ENCODE results near the gene XRCC1.
A peak's percentile ranks its signal among the peaks of the same experiment; 100 is the strongest.

GRCh38 chr19:43526884-43527859 lies 48.2 kb downstream of the XRCC1 start, which contains the start of gene ETHE1:
- TF ChIP-seq CTCF (IDR thresholded peaks at IDR 0.05) (no peak), POLR2A (IDR thresholded peaks at IDR 0.05) (peak; percentile 93)

All from right lobe of liver (tissue), 4 donors.